A549 treated with ZK216348 at 1 μM for 4 hours (cell line): ENCODE measurements around the gene NME8. TPM values are rescaled to one million over a fixed set of nuclear protein-coding genes. Genes with fewer than 3 reads are reported as not detected.

Experiments used
- total RNA-seq: library from RNA; stranded (reverse); fragments of 200-300 nt; extraction: Qiagen RNA extraction; gene quantifications from 5 replicates; pipeline ENCODE4 v1.2.3, GENCODE V29; 2022; ENCODE audit warnings: low read depth

The NME8 gene, protein sequence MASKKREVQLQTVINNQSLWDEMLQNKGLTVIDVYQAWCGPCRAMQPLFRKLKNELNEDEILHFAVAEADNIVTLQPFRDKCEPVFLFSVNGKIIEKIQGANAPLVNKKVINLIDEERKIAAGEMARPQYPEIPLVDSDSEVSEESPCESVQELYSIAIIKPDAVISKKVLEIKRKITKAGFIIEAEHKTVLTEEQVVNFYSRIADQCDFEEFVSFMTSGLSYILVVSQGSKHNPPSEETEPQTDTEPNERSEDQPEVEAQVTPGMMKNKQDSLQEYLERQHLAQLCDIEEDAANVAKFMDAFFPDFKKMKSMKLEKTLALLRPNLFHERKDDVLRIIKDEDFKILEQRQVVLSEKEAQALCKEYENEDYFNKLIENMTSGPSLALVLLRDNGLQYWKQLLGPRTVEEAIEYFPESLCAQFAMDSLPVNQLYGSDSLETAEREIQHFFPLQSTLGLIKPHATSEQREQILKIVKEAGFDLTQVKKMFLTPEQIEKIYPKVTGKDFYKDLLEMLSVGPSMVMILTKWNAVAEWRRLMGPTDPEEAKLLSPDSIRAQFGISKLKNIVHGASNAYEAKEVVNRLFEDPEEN
- not detected in 5 replicates for total RNA-seq

DNA sequence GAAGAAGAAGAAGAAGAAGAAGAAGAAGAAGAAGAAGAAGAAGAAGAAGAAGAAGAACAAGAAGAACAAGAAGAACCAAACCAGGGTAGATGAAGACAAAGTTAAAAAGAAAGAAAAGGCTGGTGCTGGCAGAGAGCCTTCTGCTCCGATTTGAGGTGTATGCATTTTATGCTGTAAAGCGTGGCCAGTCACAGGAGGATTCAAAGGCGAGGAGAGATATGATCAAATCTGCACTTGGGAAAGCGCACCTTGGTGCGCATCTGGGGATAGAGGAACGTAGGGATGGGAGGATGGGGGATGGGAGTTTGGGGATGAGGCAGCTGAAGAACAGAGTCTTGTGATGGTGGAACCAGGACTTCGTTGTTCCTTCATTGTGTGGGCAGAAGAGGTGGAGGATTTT lies at the start of gene NME8:
Gene NME8 (plus strand): TSS at position 301 of the 400 bp plus-strand sequence. CDS start 1,670 bp downstream, outside the sequence.

DNA sequence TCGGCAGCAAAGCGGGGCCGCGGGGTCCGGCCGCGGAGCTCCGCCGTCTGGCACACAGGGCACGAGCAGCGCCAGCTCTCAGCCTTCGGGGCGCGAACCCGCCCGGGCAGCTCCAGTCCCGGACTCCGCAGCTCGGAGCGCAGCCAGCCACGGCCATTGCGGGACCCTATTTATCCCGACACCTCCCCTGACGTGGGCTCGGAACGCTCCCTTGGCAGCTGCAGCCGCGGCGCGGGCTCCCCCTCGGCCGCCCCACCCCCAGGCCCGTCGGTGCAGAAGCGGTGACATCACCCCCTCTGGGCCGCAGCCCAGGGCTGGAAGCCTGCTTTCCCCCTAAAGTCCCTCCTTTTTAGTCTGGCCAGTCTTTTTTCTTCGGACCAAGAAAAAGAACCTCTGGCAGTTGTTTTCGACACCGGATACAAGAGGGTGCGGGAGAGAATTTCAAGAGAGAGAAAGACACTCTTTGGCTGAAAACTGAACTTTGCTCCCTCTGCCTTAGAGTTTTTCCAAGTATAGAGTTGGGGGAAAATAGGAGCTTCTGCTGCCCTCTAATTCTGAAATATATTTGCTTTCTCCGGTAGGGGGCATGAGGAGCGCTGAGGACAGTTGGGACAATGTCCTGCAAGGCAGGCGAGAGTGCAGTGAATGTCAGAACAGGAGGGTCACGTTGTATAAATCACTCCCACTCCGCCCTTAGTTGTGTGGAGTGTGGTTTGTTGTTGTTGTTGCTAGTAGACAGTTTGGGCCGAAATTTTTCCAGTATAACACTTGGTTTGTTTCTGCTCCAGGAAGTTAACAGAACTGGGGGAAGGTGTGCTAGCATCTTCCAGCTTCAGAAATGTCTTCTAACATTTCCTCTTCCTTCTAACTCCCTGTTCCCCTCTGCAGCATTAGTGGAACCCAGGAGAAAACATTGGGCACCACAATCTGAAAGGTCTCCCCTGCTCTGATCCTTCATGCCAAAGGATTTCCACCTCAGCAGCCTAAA lies 68.6 kb downstream of the NME8 start, which contains the start of gene SFRP4:
Gene SFRP4 (minus strand): TSS at position 145 of the 988 bp plus-strand sequence. CDS start 280 bp downstream, outside the sequence.

GRCh38 chr7:37920305-37920848 lies 72.0 kb downstream of the NME8 start, which contains the start of gene EPDR1:
TSS of gene EPDR1 (plus strand) at chr7:37920640. CDS start at chr7:37920940, 300 bp downstream.

Other genes starting within 250 kb of the NME8 start
- not detected in 5 replicates for gene GPR141, start 164.8 kb upstream of the NME8 start, total RNA-seq
- gene SFRP4, start 68.2 kb downstream of the NME8 start, total RNA-seq = 2.5 to 7.7 TPM (median 5.3 TPM) in 5 replicates
- 72.7 to 87.3 TPM (median 80.6 TPM) in 5 replicates for gene EPDR1, start 72.0 kb downstream of the NME8 start, total RNA-seq